ENCODE data around the gene RUBCNL. TPM values are rescaled to one million over a fixed set of nuclear protein-coding genes. Genes with fewer than 3 reads are reported as not detected.
"Not testable (repeated sequence)": the region's sequence is repeated elsewhere in the genome, so short reads cannot be mapped to it uniquely, and the experiment has no call there.

The RUBCNL gene
- 14.0 and 16.0 TPM in 2 replicates for total RNA-seq (2022)
- percentile 59 among the genes with signal in this experiment for Bru-seq, nascent RNA
- BruChase-seq, experiment 1, labeled RNA remaining after a 2-hour chase, result percentile 62 among the genes with signal in this experiment
- percentile 55 among the genes with signal in this experiment for BruChase-seq, experiment 2, labeled RNA remaining after a 6-hour chase
- long read RNA-seq, transcript RUBCNL-208 (15 exons, 3,979 nt), result major isoform, 7 of 32 reads
- long read RNA-seq, partial matches to known transcripts, result 3 of 32 reads
- long read RNA-seq, other reads (novel, unspliced or antisense), result 21 of 32 reads

DNA sequence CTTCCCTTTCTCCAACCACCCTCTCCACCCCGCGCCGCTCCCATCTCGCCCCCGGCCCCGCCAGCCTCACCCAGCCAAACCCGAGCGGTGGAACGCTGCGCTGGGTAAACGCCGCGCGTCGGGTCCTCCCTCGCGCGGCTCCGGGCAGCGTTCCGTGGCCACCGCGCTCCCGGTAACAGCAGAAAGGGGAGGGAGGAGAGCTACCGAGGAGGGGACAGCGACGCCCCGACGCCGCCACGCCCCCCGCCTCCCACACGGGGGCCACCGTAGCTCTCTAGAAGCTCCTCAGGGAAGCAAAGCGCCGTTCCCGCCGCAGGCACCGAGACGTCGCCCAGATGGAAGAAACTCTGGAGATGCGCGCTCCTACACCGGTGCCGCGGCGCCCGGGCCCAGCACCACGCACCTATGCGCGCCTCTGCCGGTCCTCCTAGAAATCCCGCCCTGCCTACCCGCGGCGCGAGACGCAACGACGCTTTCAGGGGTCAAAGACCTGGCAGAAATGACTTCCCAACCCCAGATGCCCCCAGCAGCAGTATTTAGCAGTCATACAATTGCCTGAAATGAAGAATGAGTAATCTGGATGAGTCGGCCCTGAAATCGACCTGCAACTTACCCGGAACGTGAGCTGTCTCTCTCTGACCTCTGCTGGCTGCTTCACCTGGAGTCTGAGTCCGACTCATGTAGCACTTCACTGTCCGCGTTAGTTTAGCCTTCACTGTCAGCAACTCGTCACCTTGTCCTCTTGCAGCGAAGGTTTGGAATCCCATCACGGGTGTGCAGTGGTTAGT is at the start of gene RUBCNL:
TSS of gene RUBCNL (minus strand) at position 189 of the 788 bp plus-strand sequence. CDS start 14,777 bp downstream, outside the sequence.
- Mint-ChIP-seq H3K36me3 (ENCODE audit: insufficient read depth, unreplicated experiment) (peaks cover 5% of the 10 kb centered on the region), H3K4me1 (ENCODE audit: low read depth, unreplicated experiment) (peaks cover 29% of the 10 kb centered on the region), H3K9me3 (ENCODE audit: unreplicated experiment) (no peaks in the 10 kb centered on the region), H3K4me3 (ENCODE audit: unreplicated experiment) (peak within 1 kb of the TSS; percentile 85), H3K27me3 (ENCODE audit: insufficient read depth, unreplicated experiment) (no peaks in the 10 kb centered on the region), H3K27ac (ENCODE audit: unreplicated experiment) (peak within 1 kb of the TSS; percentile 68)
- peak; percentile 79 to 80 for DNase-seq
- TF ChIP-seq, protein P1, sequence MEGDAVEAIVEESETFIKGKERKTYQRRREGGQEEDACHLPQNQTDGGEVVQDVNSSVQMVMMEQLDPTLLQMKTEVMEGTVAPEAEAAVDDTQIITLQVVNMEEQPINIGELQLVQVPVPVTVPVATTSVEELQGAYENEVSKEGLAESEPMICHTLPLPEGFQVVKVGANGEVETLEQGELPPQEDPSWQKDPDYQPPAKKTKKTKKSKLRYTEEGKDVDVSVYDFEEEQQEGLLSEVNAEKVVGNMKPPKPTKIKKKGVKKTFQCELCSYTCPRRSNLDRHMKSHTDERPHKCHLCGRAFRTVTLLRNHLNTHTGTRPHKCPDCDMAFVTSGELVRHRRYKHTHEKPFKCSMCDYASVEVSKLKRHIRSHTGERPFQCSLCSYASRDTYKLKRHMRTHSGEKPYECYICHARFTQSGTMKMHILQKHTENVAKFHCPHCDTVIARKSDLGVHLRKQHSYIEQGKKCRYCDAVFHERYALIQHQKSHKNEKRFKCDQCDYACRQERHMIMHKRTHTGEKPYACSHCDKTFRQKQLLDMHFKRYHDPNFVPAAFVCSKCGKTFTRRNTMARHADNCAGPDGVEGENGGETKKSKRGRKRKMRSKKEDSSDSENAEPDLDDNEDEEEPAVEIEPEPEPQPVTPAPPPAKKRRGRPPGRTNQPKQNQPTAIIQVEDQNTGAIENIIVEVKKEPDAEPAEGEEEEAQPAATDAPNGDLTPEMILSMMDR (IDR thresholded peaks at IDR 0.05; ENCODE audit: insufficient read depth in 1 of 2, low read depth in 1 of 2, low read length in 1 of 2, severe bottlenecking in 1 of 2, unreplicated experiment in 1 of 2), result peak in 1 of 2 experiments; percentile 10
- Histone ChIP-seq H3K27me3 (replicated peaks; ENCODE audit: control insufficient read depth, insufficient read depth, low read length) (no peaks in the 10 kb centered on the region), H3K4me1 (peaks cover 28% of the 10 kb centered on the region), H3K4me3 (ENCODE audit: low read depth, low read length) (peak within 1 kb of the TSS; percentile 53), H3K9me3 (no peaks in the 10 kb centered on the region), H3K36me3 (ENCODE audit: control insufficient read depth, insufficient read depth, low read length) (no peaks in the 10 kb centered on the region)
- CTCF ChIA-PET, result interaction anchor here (0.6 to 1.4 kb wide), 3 partner anchors 17 to 85 kb away, joined by 3 to 4 read pairs (median 4); no protein-coding TSS in a partner anchor
- BruUV-seq (replicated peaks), result TSS peak; percentile 85
- POLR2A ChIA-PET, result interaction anchor here (1.3 kb wide), 1 partner anchor 14 kb away, joined by 4 read pairs; no protein-coding TSS in a partner anchor
- intact Hi-C loops (cut with micrococcal nuclease; ENCODE audit: unreplicated experiment), result loop anchor here (2.0 kb wide), 1 partner anchor 86 kb away; no protein-coding TSS in a partner anchor

GRCh38 chr13:46429558-46429957 is 42.5 kb upstream of the RUBCNL start:
- H3K4me3 ChIP-seq (ENCODE audit: low read depth, low read length); CTCF ChIA-PET; H3K27me3 ChIP-seq (replicated peaks; ENCODE audit: control insufficient read depth, insufficient read depth, low read length); DNase-seq; H3K27ac Mint-ChIP-seq (ENCODE audit: unreplicated experiment); H3K9me3 ChIP-seq; H3K27me3 Mint-ChIP-seq (ENCODE audit: insufficient read depth, unreplicated experiment); POLR2A ChIA-PET; H3K9me3 Mint-ChIP-seq (ENCODE audit: unreplicated experiment); BruUV-seq (replicated peaks); H3K36me3 ChIP-seq (ENCODE audit: control insufficient read depth, insufficient read depth, low read length); H3K36me3 Mint-ChIP-seq (ENCODE audit: insufficient read depth, unreplicated experiment); H3K4me3 Mint-ChIP-seq (ENCODE audit: unreplicated experiment); intact Hi-C loops (cut with micrococcal nuclease; ENCODE audit: unreplicated experiment); H3K4me1 ChIP-seq: not testable (repeated sequence)
- peaks cover 11% of the 10 kb centered on the region for H3K4me1 Mint-ChIP-seq (ENCODE audit: low read depth, unreplicated experiment)

DNA sequence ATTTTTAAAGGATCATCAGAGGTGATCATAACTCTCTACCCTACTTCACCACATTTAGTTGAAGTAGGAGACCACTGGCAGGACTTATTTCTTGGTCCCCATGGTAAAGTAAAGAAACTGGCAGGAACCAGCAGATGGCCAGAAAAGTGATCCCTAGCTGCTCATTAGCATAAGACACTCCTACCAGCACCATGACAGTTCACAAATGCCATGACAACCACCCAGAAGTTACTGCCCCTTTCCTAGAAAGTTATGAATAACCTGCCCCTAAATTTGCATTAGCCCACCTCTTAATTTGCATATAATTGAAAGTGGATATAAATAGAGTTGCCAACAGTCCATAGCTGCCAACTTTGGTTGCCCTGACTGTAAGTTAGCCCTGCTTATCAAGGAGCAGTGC is 18.4 kb upstream of the RUBCNL start:
- H3K4me3 ChIP-seq (ENCODE audit: low read depth, low read length), result no peak overlapping the region
- Mint-ChIP-seq H3K4me1 (ENCODE audit: low read depth, unreplicated experiment) (no peaks in the 10 kb centered on the region), H3K9me3 (ENCODE audit: unreplicated experiment) (peaks cover 15% of the 10 kb centered on the region), H3K27ac (ENCODE audit: unreplicated experiment) (no peak overlapping the region), H3K27me3 (ENCODE audit: insufficient read depth, unreplicated experiment) (no peaks in the 10 kb centered on the region), H3K4me3 (ENCODE audit: unreplicated experiment) (no peak overlapping the region), H3K36me3 (ENCODE audit: insufficient read depth, unreplicated experiment) (peaks cover 6% of the 10 kb centered on the region)
- intact Hi-C loops (cut with micrococcal nuclease; ENCODE audit: unreplicated experiment), result no loop called here
- H3K36me3 ChIP-seq (ENCODE audit: control insufficient read depth, insufficient read depth, low read length), result no peaks in the 10 kb centered on the region
- H3K4me1 ChIP-seq, result peaks cover 2% of the 10 kb centered on the region; the same call in 1 of the 2 replicates
- CTCF ChIA-PET, result no interaction called here
- TF ChIP-seq, protein P1 (IDR thresholded peaks at IDR 0.05; ENCODE audit: insufficient read depth in 1 of 2, low read depth in 1 of 2, low read length in 1 of 2, severe bottlenecking in 1 of 2, unreplicated experiment in 1 of 2), result no peak
- POLR2A ChIA-PET, result no interaction called here
- DNase-seq, result no peak
- no peaks in the 10 kb centered on the region for H3K27me3 ChIP-seq (replicated peaks; ENCODE audit: control insufficient read depth, insufficient read depth, low read length)
- 0 out of 2 replicates have a peak, but pooled peaks cover 12% of the 10 kb centered on the region for H3K9me3 ChIP-seq
- BruUV-seq (replicated peaks), result no TSS peak
